Glomerular visceral epithelial cell (primary cell): Measurements from ENCODE around the gene EPAS1.
"Not testable (repeated sequence)": the region's sequence is repeated elsewhere in the genome, so short reads cannot be mapped to it uniquely, and the experiment has no call there.

ENCODE experiments used
- DNase-seq: peaks from one replicate; pipeline ENCODE4 v3.0.0-alpha.2; 2016; ENCODE audit errors: extremely low spot score

The EPAS1 gene

GRCh38 chr2:46383113-46383395 lies 85.8 kb downstream of the EPAS1 start:
- no peak for DNase-seq

GRCh38 chr2:46383784-46384456 lies 86.7 kb downstream of the EPAS1 start:
- no peak for DNase-seq

- DNase-seq = no peak
These were observed 87.2 kb downstream of the EPAS1 start for GRCh38 chr2:46384457-46384815.

GRCh38 chr2:46385786-46386577 lies 88.8 kb downstream of the EPAS1 start:
- DNase-seq = no peak

- no peak for DNase-seq
These were observed 89.6 kb downstream of the EPAS1 start for GRCh38 chr2:46386763-46387162.

GRCh38 chr2:46387292-46387691 lies 90.1 kb downstream of the EPAS1 start:
- DNase-seq = no peak

- DNase-seq = no peak
These were observed 90.8 kb downstream of the EPAS1 start for GRCh38 chr2:46387886-46388515.

GRCh38 chr2:46388881-46389280 lies 91.7 kb downstream of the EPAS1 start:
- DNase-seq = no peak

GRCh38 chr2:46389417-46389916 lies 92.3 kb downstream of the EPAS1 start:
- no peak for DNase-seq

GRCh38 chr2:46390036-46390435 lies 92.8 kb downstream of the EPAS1 start:
- no peak for DNase-seq

GRCh38 chr2:46390901-46391395 lies 93.7 kb downstream of the EPAS1 start:
- no peak for DNase-seq

- no peak for DNase-seq
These were observed 95.5 kb downstream of the EPAS1 start for GRCh38 chr2:46392561-46393346.

- DNase-seq = no peak
These were observed 96.2 kb downstream of the EPAS1 start for GRCh38 chr2:46393347-46393820.

- no peak for DNase-seq
These were observed 96.7 kb downstream of the EPAS1 start for GRCh38 chr2:46393865-46394264.

GRCh38 chr2:46394649-46395510 lies 97.7 kb downstream of the EPAS1 start:
- DNase-seq = no peak

- not testable (repeated sequence) for DNase-seq
These were observed 98.5 kb downstream of the EPAS1 start for GRCh38 chr2:46395730-46396129.

GRCh38 chr2:46400016-46400415 lies 102.8 kb downstream of the EPAS1 start:
- no peak for DNase-seq

GRCh38 chr2:46402874-46403273 lies 105.7 kb downstream of the EPAS1 start:
- DNase-seq = no peak

- no peak for DNase-seq
These were observed 107.1 kb downstream of the EPAS1 start for GRCh38 chr2:46404181-46404759.

- no peak for DNase-seq
These were observed 110.7 kb downstream of the EPAS1 start for GRCh38 chr2:46407852-46408455.
